Activated naive CD8-positive, alpha-beta T cell treated with anti-CD3 and anti-CD28 coated beads, Interleukin-2, amount 50 U/mL, for 24 hours (primary cell): ENCODE results near the gene FMN1.
"Not testable (repeated sequence)": the region's sequence is repeated elsewhere in the genome, so short reads cannot be mapped to it uniquely, and the experiment has no call there.

Source experiments
- ATAC-seq: fragments of 150-1000 bp; cut with Tn5 transposase; one replicate; pipeline ENCODE4 v1.10.0; 2021
- DNase-seq: peaks from one replicate; pipeline ENCODE4 v3.0.0; 2021
- H3K27ac Mint-ChIP-seq: one replicate; pipeline ENCODE4 v1.8.0; 2021; ENCODE audit warnings: mild to moderate bottlenecking, mixed read lengths
- H3K27me3 Mint-ChIP-seq: one replicate; pipeline ENCODE4 v1.8.0; 2021; ENCODE audit warnings: mixed read lengths
- H3K36me3 Mint-ChIP-seq: one replicate; pipeline ENCODE4 v1.8.0; 2021; ENCODE audit warnings: low read depth, mixed read lengths
- H3K4me1 Mint-ChIP-seq: one replicate; pipeline ENCODE4 v1.8.0; 2021; ENCODE audit warnings: mixed read lengths
- H3K4me3 Mint-ChIP-seq: one replicate; pipeline ENCODE4 v1.8.0; 2021; ENCODE audit warnings: mild to moderate bottlenecking, moderate library complexity, mixed read lengths
- H3K9me3 Mint-ChIP-seq: one replicate; pipeline ENCODE4 v1.8.0; 2021; ENCODE audit warnings: mixed read lengths

The FMN1 gene

DNA sequence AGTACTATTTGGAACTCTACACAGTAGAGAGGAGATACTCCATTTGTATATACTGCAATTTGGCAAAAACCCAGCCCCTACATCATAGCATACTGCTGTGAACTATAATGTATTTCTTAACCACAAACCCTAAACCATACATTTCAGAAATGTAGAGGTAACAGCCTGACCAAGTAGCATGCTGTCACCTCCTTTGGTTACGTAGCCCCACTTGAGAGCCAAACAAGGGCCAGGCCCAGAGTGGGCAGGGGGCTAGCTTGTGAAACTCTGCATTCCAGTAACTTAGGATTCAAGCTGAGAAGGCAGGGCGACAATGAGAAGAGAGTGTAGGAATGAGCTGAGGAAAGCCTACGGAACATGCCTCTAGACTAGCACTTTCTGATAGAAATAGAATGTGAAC is 340.9 kb downstream of the FMN1 start:
- no peak for DNase-seq
- H3K4me3 Mint-ChIP-seq = no peak overlapping the region

DNA sequence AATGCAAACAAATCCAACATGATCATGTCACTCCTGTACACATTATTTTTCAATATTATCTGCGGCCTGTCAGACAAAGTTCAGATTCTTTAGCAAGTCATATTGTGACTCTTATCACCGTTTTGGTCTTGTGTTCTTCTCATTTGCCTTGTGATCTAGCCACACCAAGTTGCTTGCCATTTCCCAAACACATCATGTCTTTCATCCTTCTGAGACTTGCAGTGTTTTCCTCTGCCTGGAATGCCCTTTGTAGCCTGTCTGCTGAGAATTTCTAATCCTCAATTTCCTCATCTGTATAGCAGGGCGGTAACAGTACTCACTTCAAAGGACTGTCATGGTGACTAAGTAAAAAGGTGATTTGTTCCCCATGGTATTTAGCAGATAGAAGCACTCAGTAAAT is 341.7 kb downstream of the FMN1 start:
- no peaks in the 10 kb centered on the region for H3K4me1 Mint-ChIP-seq
- peaks cover 3% of the 10 kb centered on the region for H3K27me3 Mint-ChIP-seq
- no peaks in the 10 kb centered on the region for H3K9me3 Mint-ChIP-seq
- ATAC-seq (no peak), DNase-seq (no peak)
- no peak overlapping the region for H3K27ac Mint-ChIP-seq
- no peak overlapping the region for H3K4me3 Mint-ChIP-seq
- H3K36me3 Mint-ChIP-seq = no peaks in the 10 kb centered on the region

More for the DNA sequence above, 340.9 kb downstream of the FMN1 start:
- no peak for ATAC-seq
- H3K9me3 Mint-ChIP-seq = no peaks in the 10 kb centered on the region
- peaks cover 3% of the 10 kb centered on the region for H3K27me3 Mint-ChIP-seq
- no peaks in the 10 kb centered on the region for H3K36me3 Mint-ChIP-seq
- no peak overlapping the region for H3K27ac Mint-ChIP-seq
- no peaks in the 10 kb centered on the region for H3K4me1 Mint-ChIP-seq

DNA sequence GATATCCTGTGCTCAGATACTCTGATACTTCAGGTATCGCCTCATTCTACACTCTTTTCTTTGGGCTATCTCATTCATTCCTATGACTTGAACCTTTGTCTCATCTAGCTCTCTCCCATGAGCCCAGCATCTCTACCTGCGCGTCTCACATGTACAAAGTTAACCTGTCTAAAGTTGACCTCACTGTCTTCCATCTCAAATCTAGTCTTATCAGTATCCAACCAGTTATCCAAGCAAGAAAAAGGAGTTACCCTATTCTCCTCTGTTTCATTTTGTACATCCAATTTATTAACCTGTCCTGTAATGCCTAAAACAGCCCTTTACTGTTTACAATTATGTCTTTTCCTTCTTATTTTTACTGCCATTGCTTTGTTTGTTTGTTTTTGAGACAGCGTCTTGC is 342.5 kb downstream of the FMN1 start:
- ATAC-seq = no peak
- H3K4me1 Mint-ChIP-seq = no peaks in the 10 kb centered on the region
- no peak for DNase-seq
- no peaks in the 10 kb centered on the region for H3K36me3 Mint-ChIP-seq
- peaks cover 3% of the 10 kb centered on the region for H3K27me3 Mint-ChIP-seq
- H3K27ac Mint-ChIP-seq = no peak overlapping the region
- H3K4me3 Mint-ChIP-seq = no peak overlapping the region
- H3K9me3 Mint-ChIP-seq = no peaks in the 10 kb centered on the region

DNA sequence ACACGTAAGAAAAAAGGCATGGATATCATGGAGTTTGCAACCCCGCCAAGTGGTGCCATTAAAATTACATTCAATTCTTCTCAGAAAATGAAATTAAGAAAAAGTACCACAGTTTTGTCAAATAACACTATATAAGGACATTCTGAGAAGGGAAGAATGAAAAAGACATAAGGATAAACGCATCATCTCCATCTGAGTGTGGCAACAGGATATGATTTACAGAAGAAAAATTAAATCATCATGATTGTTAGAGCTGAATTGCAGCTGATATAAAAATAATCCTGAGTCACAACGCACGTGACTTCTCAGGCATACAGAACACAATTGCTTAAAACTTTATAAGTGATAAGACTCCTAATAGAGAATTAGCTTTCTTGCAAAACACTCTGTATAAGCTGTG is 342.9 kb downstream of the FMN1 start:
- ATAC-seq = no peak
- H3K36me3 Mint-ChIP-seq = no peaks in the 10 kb centered on the region
- no peak overlapping the region for H3K4me3 Mint-ChIP-seq
- no peaks in the 10 kb centered on the region for H3K9me3 Mint-ChIP-seq
- no peaks in the 10 kb centered on the region for H3K4me1 Mint-ChIP-seq
- H3K27ac Mint-ChIP-seq = no peak overlapping the region
- no peak for DNase-seq
- H3K27me3 Mint-ChIP-seq = peaks cover 3% of the 10 kb centered on the region

DNA sequence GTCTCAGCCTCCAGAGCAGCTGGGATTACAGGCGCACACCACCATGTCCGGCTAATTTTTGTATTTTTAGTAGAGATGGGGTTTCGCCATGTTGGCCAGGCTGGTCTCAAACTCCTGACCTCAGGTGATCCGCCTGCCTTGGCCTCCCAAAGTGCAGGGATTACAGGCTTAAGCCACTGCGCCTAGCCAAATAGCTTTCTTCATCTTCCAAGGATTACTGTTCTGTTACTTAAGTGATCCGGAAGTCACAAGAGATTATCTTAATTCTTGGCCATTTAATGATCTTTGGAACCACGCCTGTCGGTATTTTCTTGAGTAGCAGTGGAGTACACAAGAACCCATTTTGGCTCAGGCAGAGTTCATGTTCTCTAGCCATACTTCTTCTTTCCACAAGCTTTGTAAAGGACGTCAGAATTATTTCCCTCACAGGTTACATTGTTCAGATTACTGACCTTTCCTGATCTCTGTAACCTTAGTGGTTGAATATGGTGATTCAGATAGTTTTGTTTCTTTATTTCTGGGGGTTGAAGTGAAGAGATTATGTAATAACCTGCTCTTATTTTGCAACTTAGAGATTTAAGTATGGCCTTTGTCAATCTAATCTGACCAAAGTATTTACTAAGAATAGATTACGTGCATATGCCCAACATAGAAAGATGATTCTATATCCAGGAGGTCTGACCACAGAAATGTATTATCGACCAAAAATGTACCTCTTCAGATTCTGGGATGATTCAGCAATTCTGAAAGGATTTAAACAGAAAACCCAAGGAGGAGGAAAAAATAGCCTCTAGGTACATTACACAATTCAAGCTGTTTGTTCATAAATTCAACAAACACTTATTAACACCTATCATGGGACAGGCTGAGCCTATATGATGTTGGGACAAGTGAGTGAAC is 344.5 kb downstream of the FMN1 start:
- ATAC-seq (no peak), DNase-seq (no peak)
- Mint-ChIP-seq H3K27me3 (peaks cover 3% of the 10 kb centered on the region), H3K27ac (no peak overlapping the region), H3K36me3 (no peaks in the 10 kb centered on the region), H3K4me3 (no peak overlapping the region), H3K9me3 (no peaks in the 10 kb centered on the region), H3K4me1 (no peaks in the 10 kb centered on the region)

DNA sequence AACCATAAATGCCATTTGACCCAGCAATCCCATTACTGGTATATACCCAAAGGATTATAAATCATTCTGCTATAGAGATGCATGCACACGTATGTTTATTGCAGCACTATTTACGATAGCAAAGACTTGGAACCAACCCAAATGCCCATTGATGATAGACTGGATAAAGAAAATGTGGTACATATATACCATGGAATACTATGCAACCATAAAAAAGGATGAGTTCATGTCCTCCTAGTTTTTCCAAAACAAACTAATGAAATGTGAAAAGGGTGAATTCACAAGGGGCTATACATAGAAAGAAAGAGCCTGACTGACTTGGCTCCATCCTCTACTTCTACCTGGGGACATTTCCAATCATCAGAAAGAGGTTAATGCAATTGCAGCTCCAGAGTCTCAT is 347.8 kb downstream of the FMN1 start:
- H3K4me1 Mint-ChIP-seq, H3K36me3 Mint-ChIP-seq, H3K4me3 Mint-ChIP-seq, ATAC-seq, H3K27me3 Mint-ChIP-seq, H3K27ac Mint-ChIP-seq, DNase-seq, H3K9me3 Mint-ChIP-seq: not testable (repeated sequence)

DNA sequence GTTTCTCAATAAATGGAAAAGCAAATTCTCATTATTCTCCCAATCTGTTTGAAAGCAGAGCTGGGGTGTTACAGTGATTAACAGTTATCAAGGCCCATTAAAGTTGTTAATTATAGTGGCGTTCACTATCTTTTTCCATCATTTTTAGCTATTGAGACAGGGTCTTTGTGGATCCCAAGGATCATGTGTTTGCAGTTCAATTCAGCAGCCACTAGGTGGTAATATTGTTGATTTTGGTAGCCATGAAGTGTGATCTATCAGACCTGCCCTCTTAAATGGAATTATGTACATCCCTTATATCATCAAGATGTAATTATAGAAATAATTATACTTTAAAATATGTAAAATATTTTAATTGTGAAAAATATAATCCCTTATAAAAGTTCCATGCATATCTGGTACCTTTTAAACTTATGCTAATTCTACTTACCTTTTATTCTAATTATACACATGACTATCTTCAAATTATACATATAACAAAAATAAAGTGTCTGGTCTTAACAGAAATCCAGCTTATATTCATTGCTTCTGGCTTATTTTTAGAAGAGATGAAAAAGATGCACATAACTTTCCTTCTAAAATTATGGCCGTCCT is 350.3 kb downstream of the FMN1 start:
- no peak overlapping the region for H3K4me3 Mint-ChIP-seq

DNA sequence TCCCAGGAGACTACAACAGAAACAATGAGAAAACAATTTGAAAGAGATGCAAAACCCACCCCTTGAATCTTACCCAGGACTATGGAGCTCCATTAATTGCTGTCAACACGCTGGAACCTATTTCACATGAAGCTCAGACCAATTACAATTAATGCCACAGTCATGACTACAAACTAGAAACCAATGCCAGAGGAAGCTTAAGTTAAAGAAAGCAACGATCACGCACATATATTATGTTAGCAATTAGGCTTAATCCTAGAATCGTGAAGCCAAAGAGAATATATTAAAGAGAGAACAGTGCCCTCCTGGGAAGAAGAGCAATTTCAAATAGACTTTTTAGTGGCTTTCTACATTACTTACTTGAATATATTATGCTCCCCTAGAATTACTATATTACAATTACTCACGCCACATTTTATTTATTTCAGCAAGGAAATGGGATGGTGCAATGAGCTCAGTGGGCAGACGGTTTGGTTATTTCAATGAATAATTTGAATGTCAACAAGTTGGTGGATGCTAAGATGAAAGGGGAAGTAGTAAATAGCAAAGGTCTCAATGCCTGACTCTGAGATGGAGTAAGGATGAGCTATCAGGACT is 351.2 kb downstream of the FMN1 start:
- H3K9me3 Mint-ChIP-seq = no peaks in the 10 kb centered on the region
- H3K27me3 Mint-ChIP-seq = peaks cover 2% of the 10 kb centered on the region
- H3K4me1 Mint-ChIP-seq = no peaks in the 10 kb centered on the region
- H3K4me3 Mint-ChIP-seq = no peak overlapping the region
- H3K36me3 Mint-ChIP-seq = no peaks in the 10 kb centered on the region
- H3K27ac Mint-ChIP-seq = no peak overlapping the region
- ATAC-seq (no peak), DNase-seq (no peak)

More for the DNA sequence above, 350.3 kb downstream of the FMN1 start:
- no peaks in the 10 kb centered on the region for H3K9me3 Mint-ChIP-seq
- peaks cover 2% of the 10 kb centered on the region for H3K27me3 Mint-ChIP-seq
- no peak for ATAC-seq
- H3K4me1 Mint-ChIP-seq = no peaks in the 10 kb centered on the region
- no peak overlapping the region for H3K27ac Mint-ChIP-seq
- DNase-seq = no peak
- H3K36me3 Mint-ChIP-seq = no peaks in the 10 kb centered on the region

DNA sequence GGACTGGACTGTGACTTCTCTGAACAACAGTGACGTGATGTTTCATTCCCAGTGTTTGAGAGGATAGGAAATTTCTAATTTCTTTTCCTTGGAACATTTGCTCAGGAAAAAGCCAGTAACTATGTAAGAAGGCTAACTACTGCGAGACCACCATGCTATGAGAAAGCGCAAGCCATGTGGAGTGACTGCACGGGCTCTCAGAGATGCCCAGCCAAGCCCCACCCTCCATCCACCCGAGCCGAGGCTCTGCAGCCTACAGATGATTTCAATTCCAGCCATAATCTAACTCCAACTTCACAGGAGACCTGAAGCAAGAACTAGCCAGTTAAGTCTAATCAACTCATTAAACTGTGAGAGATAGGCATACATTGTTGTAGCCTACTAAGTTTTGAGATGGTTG is 352.4 kb downstream of the FMN1 start:
- DNase-seq = no peak
- Mint-ChIP-seq H3K36me3 (no peaks in the 10 kb centered on the region), H3K9me3 (no peaks in the 10 kb centered on the region), H3K4me1 (no peaks in the 10 kb centered on the region), H3K4me3 (no peak overlapping the region), H3K27me3 (peaks cover 5% of the 10 kb centered on the region), H3K27ac (no peak overlapping the region)
- no peak for ATAC-seq

DNA sequence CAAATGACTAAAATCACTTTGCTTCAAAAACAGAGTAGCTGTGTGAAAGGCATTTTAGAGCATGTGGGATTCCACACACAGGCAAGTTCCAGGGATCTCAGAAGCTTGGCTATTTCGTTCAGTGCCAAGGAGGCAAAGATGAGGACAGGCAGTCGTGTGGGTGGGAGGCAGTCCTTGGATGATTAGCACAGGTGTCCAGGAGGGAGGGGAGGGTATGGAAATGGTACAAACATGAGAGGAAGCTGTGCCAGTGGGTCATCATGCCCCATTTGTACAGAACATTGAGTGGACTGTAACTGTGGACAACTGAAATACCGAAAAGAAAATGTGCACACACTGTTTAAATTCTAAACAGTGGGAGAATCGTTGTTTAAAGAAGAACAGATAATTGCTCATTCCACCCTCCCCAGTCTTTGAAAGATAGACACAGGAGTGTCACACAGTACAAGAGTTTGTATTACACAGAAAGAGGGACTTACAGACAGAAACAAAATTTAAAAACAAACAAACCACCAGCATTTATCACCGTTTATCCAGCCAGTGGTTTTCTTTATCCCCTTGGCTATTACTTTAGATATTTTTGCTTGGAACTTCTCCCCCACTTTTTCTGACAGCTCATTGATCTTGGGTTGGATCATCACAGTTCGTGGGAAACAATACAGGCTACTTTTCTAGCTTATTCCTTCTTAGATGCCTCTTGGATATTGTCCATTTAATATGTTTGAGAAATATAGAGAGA is 353.8 kb downstream of the FMN1 start:
- no peak for DNase-seq
- H3K4me3 Mint-ChIP-seq = no peak overlapping the region
- H3K27me3 Mint-ChIP-seq = peaks cover 7% of the 10 kb centered on the region
- ATAC-seq = no peak
- no peaks in the 10 kb centered on the region for H3K4me1 Mint-ChIP-seq
- H3K36me3 Mint-ChIP-seq = no peaks in the 10 kb centered on the region
- no peak overlapping the region for H3K27ac Mint-ChIP-seq
- H3K9me3 Mint-ChIP-seq = no peaks in the 10 kb centered on the region

DNA sequence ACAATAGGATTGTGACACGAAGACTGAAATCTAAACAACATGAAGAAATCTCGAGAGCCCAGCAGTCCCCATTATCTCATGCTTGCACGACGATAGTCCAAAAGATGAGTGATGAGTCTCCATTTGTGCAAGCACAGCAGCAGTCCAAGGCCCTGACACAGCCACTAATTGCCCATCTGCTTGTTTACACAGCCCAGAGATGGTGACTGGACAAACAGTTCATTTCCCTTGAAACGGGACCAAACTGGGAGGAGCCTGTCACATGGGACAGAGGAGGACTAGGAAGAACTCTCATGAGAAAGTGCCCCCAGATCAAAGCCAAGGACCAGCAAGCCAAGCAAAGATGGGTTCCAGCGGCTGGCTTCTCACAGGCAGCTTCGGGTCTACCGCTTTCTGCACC is 355.7 kb downstream of the FMN1 start:
- ATAC-seq (no peak), DNase-seq (no peak)
- no peaks in the 10 kb centered on the region for H3K9me3 Mint-ChIP-seq
- no peak overlapping the region for H3K27ac Mint-ChIP-seq
- H3K4me3 Mint-ChIP-seq = no peak overlapping the region
- H3K27me3 Mint-ChIP-seq = peaks cover 9% of the 10 kb centered on the region
- H3K36me3 Mint-ChIP-seq = no peaks in the 10 kb centered on the region
- no peaks in the 10 kb centered on the region for H3K4me1 Mint-ChIP-seq

DNA sequence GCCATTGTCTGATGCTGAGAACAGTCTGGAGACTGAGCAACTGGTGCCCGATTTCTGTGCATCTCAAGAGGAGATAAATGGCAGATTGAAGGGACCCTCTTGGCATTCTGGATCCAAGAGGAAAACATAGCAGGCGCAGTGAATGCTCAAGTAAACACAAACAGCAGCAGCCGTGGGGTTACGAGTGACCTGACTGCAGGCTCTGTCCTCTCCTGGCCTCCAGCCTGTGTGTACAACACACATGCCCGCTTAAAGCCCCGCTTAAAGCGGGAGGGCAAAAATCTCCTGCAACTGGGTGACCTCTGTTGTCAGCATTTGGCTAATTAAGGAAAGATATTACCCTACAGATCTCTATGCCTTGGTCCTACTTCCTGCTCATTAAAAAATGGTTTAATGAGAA is 356.2 kb downstream of the FMN1 start:
- peaks cover 9% of the 10 kb centered on the region for H3K27me3 Mint-ChIP-seq
- DNase-seq (no peak), ATAC-seq (no peak)
- no peaks in the 10 kb centered on the region for H3K4me1 Mint-ChIP-seq
- H3K27ac Mint-ChIP-seq = no peak overlapping the region
- H3K36me3 Mint-ChIP-seq = no peaks in the 10 kb centered on the region
- H3K4me3 Mint-ChIP-seq = no peak overlapping the region
- no peaks in the 10 kb centered on the region for H3K9me3 Mint-ChIP-seq

DNA sequence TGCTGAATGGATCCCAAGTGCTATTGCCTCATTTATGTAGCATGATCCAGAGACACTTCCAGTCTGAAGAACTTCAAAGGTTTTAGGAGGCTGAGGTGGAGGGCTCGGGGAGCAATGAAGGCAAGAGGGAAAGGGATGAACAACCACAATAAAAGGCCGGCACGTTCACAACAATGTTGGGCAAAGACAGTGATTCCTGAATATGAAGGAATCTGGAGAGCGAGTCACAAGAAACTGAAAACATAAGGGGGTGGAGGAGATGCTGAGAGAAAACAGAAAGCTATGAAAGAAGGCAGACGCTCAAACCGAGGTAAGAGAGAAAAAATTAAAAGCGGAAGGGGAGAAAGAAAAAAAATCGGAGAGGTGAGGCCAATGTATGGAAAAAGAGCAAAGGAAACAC is 356.6 kb downstream of the FMN1 start:
- no peak for ATAC-seq
- Mint-ChIP-seq H3K27me3 (peaks cover 9% of the 10 kb centered on the region), H3K36me3 (no peaks in the 10 kb centered on the region), H3K4me3 (no peak overlapping the region), H3K4me1 (no peaks in the 10 kb centered on the region), H3K9me3 (no peaks in the 10 kb centered on the region), H3K27ac (no peak overlapping the region)
- no peak for DNase-seq

DNA sequence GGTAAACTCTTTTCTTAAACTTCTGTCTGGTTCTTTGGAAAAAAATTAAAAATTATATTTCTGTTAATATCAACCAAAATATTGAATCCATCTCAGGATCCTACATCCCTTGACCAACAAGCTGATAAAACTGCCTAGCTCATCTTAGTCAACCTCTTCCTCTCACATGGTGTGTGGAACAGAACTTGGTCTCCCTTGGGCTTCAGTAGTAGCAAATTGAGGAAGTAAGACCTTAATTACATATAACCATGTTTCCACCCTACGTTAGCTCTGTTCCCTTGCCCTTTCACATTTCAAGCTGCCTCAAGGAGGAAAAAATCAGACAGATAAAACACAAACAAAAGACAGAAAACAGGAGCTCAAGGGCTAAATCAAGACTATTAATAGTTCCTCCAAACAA is 360.4 kb downstream of the FMN1 start:
- ATAC-seq = no peak
- no peaks in the 10 kb centered on the region for H3K36me3 Mint-ChIP-seq
- H3K27ac Mint-ChIP-seq = no peak overlapping the region
- no peaks in the 10 kb centered on the region for H3K4me1 Mint-ChIP-seq
- no peak overlapping the region for H3K4me3 Mint-ChIP-seq
- peaks cover 13% of the 10 kb centered on the region for H3K27me3 Mint-ChIP-seq
- no peaks in the 10 kb centered on the region for H3K9me3 Mint-ChIP-seq
- no peak for DNase-seq
